ENCODE data around the gene JMJD6.
A peak's percentile ranks its signal among the peaks of the same experiment; 100 is the strongest.
"Not testable (repeated sequence)": the region's sequence is repeated elsewhere in the genome, so short reads cannot be mapped to it uniquely, and the experiment has no call there.

JMJD6 gene

GRCh38 chr17:76713765-76714164, 12.6 kb downstream of the JMJD6 start:
- TF ChIP-seq CTCF (IDR thresholded peaks at IDR 0.05; ENCODE audit: control extremely low read depth, extremely low read depth, low read depth, missing control alignments): no peak
- CTCF ChIA-PET: interaction anchor here (0.9 to 5.3 kb wide), 15 partner anchors 8 to 343 kb away, joined by 3 to 45 read pairs (median 4); partner anchors contain the start of genes JMJD6 and METTL23
- POLR2A ChIA-PET: interaction anchor here (1.7 kb wide), 1 partner anchor 13 kb away, joined by 13 read pairs; the partner anchor contains the start of genes JMJD6 and METTL23

GRCh38 chr17:76712321-76712720, 14.1 kb downstream of the JMJD6 start:
- POLR2A ChIA-PET; DNase-seq (ENCODE audit: extremely low spot score): not testable (repeated sequence)
- CTCF ChIA-PET: interaction anchor here (1.0 to 2.0 kb wide), 4 partner anchors 31 to 189 kb away, joined by 3 to 12 read pairs (median 4); partner anchors contain the start of gene ST6GALNAC2

More at GRCh38 chr17:76713765-76714164, 12.6 kb downstream of the JMJD6 start:
- DNase-seq (ENCODE audit: extremely low spot score): no peak

GRCh38 chr17:76710863-76711611, 15.4 kb downstream of the JMJD6 start, which contains the start of gene MXRA7:
Gene MXRA7 (minus strand): TSS chr17:76710965. CDS start chr17:76710946, 19 bp downstream.
- TF ChIP-seq CTCF (IDR thresholded peaks at IDR 0.05; ENCODE audit: control extremely low read depth, extremely low read depth, low read depth, missing control alignments): no peak
- ChIA-PET POLR2A (no interaction called here), CTCF (no interaction called here)
- peak; percentile 77 for DNase-seq (ENCODE audit: extremely low spot score)

GRCh38 chr17:76709951-76710862, 16.2 kb downstream of the JMJD6 start:
- DNase-seq (ENCODE audit: extremely low spot score); POLR2A ChIA-PET; CTCF ChIA-PET: not testable (repeated sequence)

- POLR2A ChIA-PET: interaction anchor here (1.1 kb wide), 1 partner anchor 27 kb away, joined by 3 read pairs; the partner anchor contains the start of gene SRSF2
- CTCF ChIA-PET: interaction anchor here (1.2 kb wide), 1 partner anchor 28 kb away, joined by 6 read pairs; no protein-coding TSS in a partner anchor
- TF ChIP-seq CTCF (IDR thresholded peaks at IDR 0.05; ENCODE audit: control extremely low read depth, extremely low read depth, low read depth, missing control alignments): no peak
- no peak for DNase-seq (ENCODE audit: extremely low spot score)
These were observed 17.1 kb downstream of the JMJD6 start for GRCh38 chr17:76709077-76709950.

GRCh38 chr17:76707985-76708807, 18.2 kb downstream of the JMJD6 start:
- DNase-seq (ENCODE audit: extremely low spot score): no peak
- CTCF ChIA-PET: interaction anchor here (1.0 to 1.2 kb wide), 4 partner anchors 9 to 300 kb away, joined by 3 to 8 read pairs (median 4); no protein-coding TSS in a partner anchor
- POLR2A ChIA-PET: interaction anchor here (1.1 kb wide), 1 partner anchor 29 kb away, joined by 3 read pairs; the partner anchor contains the start of gene SRSF2
- no peak for TF ChIP-seq CTCF (IDR thresholded peaks at IDR 0.05; ENCODE audit: control extremely low read depth, extremely low read depth, low read depth, missing control alignments)

All from GM10248 (cell line).